K562 (cell line): ENCODE measurements around the gene PPTC7. TPM values are rescaled to one million over a fixed set of nuclear protein-coding genes. Genes with fewer than 3 reads are reported as not detected.

Experiments used
- BACH1 ChIP-seq: fragments of 200-800 bp; sonication (Bioruptor generic); IDR thresholded peaks from 2 replicates; pipeline ENCODE4 v1.6.1; 2016; ENCODE audit warnings: missing genetic modification characterization, missing compliant biosample characterization
- ETS2 ChIP-seq: IDR thresholded peaks from 2 replicates; pipeline ENCODE4 v1.6.1; 2016; ENCODE audit warnings: borderline replicate concordance, missing genetic modification characterization, mild to moderate bottlenecking, moderate library complexity, missing compliant biosample characterization; ENCODE audit not compliant: poor library complexity, severe bottlenecking
- GATA2 ChIP-seq: sonication (generic); formaldehyde crosslinking; IDR thresholded peaks from 2 replicates; pipeline ENCODE4 v1.4.0; 2020; ENCODE audit warnings: mild to moderate bottlenecking, missing genetic modification reagents
- GATAD2B ChIP-seq: fragments of 450-650 bp; IDR thresholded peaks from 2 replicates; pipeline ENCODE4 v1.6.1; 2017; ENCODE audit warnings: mild to moderate bottlenecking, borderline replicate concordance
- HSF4 ChIP-seq: fragments of 250-450 bp; sonication (Bioruptor Pico); IDR thresholded peaks from 2 replicates; pipeline ENCODE4 v2.1.2; 2022; ENCODE audit warnings: mild to moderate bottlenecking, moderate library complexity, borderline replicate concordance
- KDM4B ChIP-seq, 2 experiments: fragments of 450-650 bp in 1 of 2; sonication (generic) in 1 of 2; IDR thresholded peaks; 2 replicates each; pipeline ENCODE4 v1.6.1; 2016 to 2017; ENCODE audit warnings: borderline replicate concordance in 2 of 2, antibody characterized with exemption in 1 of 2, low read depth in 1 of 2, mild to moderate bottlenecking in 1 of 2
- KLF13 ChIP-seq: fragments of 450-650 bp; IDR thresholded peaks from 2 replicates; pipeline ENCODE4 v1.6.1; 2016; ENCODE audit warnings: missing genetic modification characterization, low read depth, mild to moderate bottlenecking, missing compliant biosample characterization, moderate library complexity, borderline replicate concordance
- MEF2D ChIP-seq: conservative IDR thresholded peaks from 2 replicates; pipeline ENCODE4 v1.6.1; 2016; ENCODE audit warnings: low read depth, missing genetic modification characterization, missing compliant biosample characterization
- NR3C1 ChIP-seq: sonication (generic); formaldehyde crosslinking; IDR thresholded peaks from 2 replicates; pipeline ENCODE4 v1.8.1; 2022; ENCODE audit warnings: missing genetic modification reagents
- SLC30A9 ChIP-seq: fragments of 250-450 bp; sonication (Bioruptor Pico); IDR thresholded peaks from 2 replicates; pipeline ENCODE4 v1.8.0; 2022; ENCODE audit warnings: mild to moderate bottlenecking, moderate library complexity
- TRIM28 ChIP-seq: fragments of 450-650 bp; IDR thresholded peaks from 2 replicates; pipeline ENCODE4 v1.6.1; 2017
- ZNF696 ChIP-seq: fragments of 250-450 bp; sonication (Bioruptor Pico); conservative IDR thresholded peaks from 2 replicates; pipeline ENCODE4 v1.4.0; 2020; ENCODE audit warnings: mild to moderate bottlenecking, moderate library complexity
- polyA plus RNA-seq, 8 experiments: library from polyadenylated mRNA; depleted of rRNA in 4 of 8; stranded (reverse) in 5 of 8; unstranded in 3 of 8; fragments of >200 nt; fragmentation: Nextera tagmentation in 2 of 8; fragmentation: Illumina TruSeq in 1 of 8; extraction: Ambion mirVana in 2 of 8; extraction: Trizol in 1 of 8; gene quantifications; 2 replicates each; pipeline versions ENCODE4 v1.2.1 to v1.2.3, GENCODE V29; 2011 to 2014; ENCODE audit warnings: inconsistent platforms in 1 of 8, missing spikeins in 1 of 8
- total RNA-seq, 7 experiments: library from RNA; depleted of rRNA in 6 of 7; stranded (reverse); fragments of >200 nt in 6 of 7; fragmentation: Illumina TruSeq in 2 of 7; extraction: Trizol in 2 of 7; gene quantifications; 2 replicates each; pipeline versions ENCODE4 v1.2.1 to v1.2.3, GENCODE V29; 2011 to 2021; ENCODE audit warnings: low replicate concordance in 1 of 7
- TF ChIP-seq, protein P1 (sequence below): sonication (generic); formaldehyde crosslinking; IDR thresholded peaks from 2 replicates; pipeline ENCODE4 v1.8.0; 2023; ENCODE audit warnings: missing genetic modification reagents, mild to moderate bottlenecking, borderline replicate concordance
- TF ChIP-seq, protein P2 (sequence below): fragments of 250-450 bp; sonication (Bioruptor Pico); IDR thresholded peaks from 2 replicates; pipeline ENCODE4 v1.5.0; 2021; ENCODE audit warnings: mild to moderate bottlenecking, borderline replicate concordance
- TF ChIP-seq, protein P3 (sequence below): fragments of 250-450 bp; sonication (Bioruptor Pico); IDR thresholded peaks from 2 replicates; pipeline ENCODE4 v1.8.0; 2021; ENCODE audit warnings: moderate library complexity, mild to moderate bottlenecking, inconsistent platforms

Gene PPTC7
- total and polyA plus RNA-seq, 9 of the 15 experiments (the other 6 are each of a cell fraction or from before 2014, with no cell fraction given) = 2.6 to 23.1 (median 11.9) TPM

DNA sequence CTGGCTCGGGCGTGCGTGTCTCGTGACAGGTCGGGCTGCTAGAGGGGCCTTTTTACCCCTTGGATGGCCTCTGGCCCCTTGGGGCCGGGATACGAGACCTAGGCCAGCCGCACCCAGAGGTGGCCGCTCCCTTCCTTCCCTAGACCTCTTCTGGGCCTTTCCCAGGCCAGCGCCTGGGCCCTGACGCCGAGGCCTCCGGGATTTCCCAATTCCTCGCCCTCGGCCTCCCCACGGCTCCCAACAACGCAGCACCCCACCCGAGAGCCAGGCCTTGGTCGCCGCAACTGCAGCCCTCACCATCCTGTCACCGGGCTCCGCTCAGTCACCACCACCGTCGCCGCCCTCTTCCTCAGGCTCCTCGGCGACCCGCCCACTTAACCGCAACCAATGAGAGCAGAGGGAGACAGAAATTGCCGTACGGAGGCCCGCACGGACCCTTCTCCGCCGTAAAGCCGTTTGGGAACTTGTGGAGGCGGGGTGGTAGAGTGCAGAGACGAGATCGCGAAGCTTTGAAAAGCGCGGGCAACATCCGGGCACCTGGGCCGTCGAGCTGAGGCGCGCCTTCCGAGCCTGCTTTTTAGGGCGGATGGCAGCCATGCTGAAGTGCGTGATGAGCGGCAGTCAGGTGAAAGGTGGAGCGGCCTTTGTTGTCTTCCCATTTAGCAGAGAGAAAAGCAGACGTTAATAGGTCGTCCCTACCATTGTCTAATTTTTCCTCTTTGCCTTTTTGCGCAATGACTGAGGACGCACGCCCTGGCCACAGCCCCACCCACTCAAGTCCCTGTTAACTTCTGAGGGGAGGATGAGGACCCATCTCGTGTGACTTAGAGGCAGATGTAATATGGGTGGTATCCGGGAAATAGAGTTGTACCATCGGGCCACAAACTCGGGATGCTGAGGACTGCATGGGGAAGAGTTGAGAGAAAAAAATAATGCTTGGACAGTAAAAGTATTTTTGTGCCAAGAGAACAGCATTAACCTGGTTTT, 81.1 kb downstream of the PPTC7 start, which contains the start of the genes RAD9B and VPS29 (continued):
- TF ChIP-seq, protein P1, sequence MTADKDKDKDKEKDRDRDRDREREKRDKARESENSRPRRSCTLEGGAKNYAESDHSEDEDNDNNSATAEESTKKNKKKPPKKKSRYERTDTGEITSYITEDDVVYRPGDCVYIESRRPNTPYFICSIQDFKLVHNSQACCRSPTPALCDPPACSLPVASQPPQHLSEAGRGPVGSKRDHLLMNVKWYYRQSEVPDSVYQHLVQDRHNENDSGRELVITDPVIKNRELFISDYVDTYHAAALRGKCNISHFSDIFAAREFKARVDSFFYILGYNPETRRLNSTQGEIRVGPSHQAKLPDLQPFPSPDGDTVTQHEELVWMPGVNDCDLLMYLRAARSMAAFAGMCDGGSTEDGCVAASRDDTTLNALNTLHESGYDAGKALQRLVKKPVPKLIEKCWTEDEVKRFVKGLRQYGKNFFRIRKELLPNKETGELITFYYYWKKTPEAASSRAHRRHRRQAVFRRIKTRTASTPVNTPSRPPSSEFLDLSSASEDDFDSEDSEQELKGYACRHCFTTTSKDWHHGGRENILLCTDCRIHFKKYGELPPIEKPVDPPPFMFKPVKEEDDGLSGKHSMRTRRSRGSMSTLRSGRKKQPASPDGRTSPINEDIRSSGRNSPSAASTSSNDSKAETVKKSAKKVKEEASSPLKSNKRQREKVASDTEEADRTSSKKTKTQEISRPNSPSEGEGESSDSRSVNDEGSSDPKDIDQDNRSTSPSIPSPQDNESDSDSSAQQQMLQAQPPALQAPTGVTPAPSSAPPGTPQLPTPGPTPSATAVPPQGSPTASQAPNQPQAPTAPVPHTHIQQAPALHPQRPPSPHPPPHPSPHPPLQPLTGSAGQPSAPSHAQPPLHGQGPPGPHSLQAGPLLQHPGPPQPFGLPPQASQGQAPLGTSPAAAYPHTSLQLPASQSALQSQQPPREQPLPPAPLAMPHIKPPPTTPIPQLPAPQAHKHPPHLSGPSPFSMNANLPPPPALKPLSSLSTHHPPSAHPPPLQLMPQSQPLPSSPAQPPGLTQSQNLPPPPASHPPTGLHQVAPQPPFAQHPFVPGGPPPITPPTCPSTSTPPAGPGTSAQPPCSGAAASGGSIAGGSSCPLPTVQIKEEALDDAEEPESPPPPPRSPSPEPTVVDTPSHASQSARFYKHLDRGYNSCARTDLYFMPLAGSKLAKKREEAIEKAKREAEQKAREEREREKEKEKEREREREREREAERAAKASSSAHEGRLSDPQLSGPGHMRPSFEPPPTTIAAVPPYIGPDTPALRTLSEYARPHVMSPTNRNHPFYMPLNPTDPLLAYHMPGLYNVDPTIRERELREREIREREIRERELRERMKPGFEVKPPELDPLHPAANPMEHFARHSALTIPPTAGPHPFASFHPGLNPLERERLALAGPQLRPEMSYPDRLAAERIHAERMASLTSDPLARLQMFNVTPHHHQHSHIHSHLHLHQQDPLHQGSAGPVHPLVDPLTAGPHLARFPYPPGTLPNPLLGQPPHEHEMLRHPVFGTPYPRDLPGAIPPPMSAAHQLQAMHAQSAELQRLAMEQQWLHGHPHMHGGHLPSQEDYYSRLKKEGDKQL (CRISPR knock-in tag) = 0 out of 2 replicates have a peak, but pooled peaks have one; percentile 30
- TF ChIP-seq KDM4B (IDR thresholded peaks at IDR 0.05; ENCODE audit: borderline replicate concordance in 2 of 2, low read depth in 1 of 2) (peak in 1 of 2 experiments; percentile 52; a peak in 1 of 4 replicates), HSF4 (peak; percentile 89; the same call in 1 of the 2 replicates), ZNF696 (no peak), GATA2 (CRISPR knock-in tag) (no peak), KLF13 (tag) (peak; percentile 89), MEF2D (tag) (peak; percentile 92), ETS2 (no peak), GATAD2B (peak; percentile 13; the same call in 1 of the 2 replicates), TRIM28 (no peak), NR3C1 (CRISPR knock-in tag) (no peak), BACH1 (peak; percentile 87), SLC30A9 (CRISPR knock-in tag) (0 out of 2 replicates have a peak, but pooled peaks have one; percentile 42)
- TF ChIP-seq, protein P2, sequence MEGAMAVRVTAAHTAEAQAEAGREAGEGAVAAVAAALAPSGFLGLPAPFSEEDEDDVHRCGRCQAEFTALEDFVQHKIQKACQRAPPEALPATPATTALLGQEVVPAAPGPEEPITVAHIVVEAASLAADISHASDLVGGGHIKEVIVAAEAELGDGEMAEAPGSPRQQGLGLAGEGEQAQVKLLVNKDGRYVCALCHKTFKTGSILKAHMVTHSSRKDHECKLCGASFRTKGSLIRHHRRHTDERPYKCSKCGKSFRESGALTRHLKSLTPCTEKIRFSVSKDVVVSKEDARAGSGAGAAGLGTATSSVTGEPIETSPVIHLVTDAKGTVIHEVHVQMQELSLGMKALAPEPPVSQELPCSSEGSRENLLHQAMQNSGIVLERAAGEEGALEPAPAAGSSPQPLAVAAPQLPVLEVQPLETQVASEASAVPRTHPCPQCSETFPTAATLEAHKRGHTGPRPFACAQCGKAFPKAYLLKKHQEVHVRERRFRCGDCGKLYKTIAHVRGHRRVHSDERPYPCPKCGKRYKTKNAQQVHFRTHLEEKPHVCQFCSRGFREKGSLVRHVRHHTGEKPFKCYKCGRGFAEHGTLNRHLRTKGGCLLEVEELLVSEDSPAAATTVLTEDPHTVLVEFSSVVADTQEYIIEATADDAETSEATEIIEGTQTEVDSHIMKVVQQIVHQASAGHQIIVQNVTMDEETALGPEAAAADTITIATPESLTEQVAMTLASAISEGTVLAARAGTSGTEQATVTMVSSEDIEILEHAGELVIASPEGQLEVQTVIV (CRISPR knock-in tag) = peak; percentile 69; the same call in 1 of the 2 replicates
- TF ChIP-seq, protein P3, sequence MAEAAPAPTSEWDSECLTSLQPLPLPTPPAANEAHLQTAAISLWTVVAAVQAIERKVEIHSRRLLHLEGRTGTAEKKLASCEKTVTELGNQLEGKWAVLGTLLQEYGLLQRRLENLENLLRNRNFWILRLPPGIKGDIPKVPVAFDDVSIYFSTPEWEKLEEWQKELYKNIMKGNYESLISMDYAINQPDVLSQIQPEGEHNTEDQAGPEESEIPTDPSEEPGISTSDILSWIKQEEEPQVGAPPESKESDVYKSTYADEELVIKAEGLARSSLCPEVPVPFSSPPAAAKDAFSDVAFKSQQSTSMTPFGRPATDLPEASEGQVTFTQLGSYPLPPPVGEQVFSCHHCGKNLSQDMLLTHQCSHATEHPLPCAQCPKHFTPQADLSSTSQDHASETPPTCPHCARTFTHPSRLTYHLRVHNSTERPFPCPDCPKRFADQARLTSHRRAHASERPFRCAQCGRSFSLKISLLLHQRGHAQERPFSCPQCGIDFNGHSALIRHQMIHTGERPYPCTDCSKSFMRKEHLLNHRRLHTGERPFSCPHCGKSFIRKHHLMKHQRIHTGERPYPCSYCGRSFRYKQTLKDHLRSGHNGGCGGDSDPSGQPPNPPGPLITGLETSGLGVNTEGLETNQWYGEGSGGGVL (CRISPR knock-in tag) = no peak
